Measurements from ENCODE around the gene FAM168B. TPM values are rescaled to one million over a fixed set of nuclear protein-coding genes. Genes with fewer than 3 reads are reported as not detected.
A peak's percentile ranks its signal among the peaks of the same experiment; 100 is the strongest.

Gene FAM168B
- total and polyA plus RNA-seq, 2 of the 13 experiments (the other 11 are each of a cell fraction or from before 2014, with no cell fraction given) = 64.5 to 113 TPM

- Histone ChIP-seq H3K27me3 (ENCODE audit: control insufficient read depth in 1 of 2, insufficient read depth in 2 of 2, low read length in 2 of 2) (no peaks in the 10 kb centered on the region), H4K20me1 (ENCODE audit: insufficient read depth, low read length) (peaks cover 20% of the 10 kb centered on the region; the same call in 1 of the 2 replicates), H3K79me2 (ENCODE audit: insufficient read depth, low read length) (peaks cover 36% of the 10 kb centered on the region), H3K4me1 (ENCODE audit: insufficient read depth, low read length) (peaks cover 13% of the 10 kb centered on the region), H3K36me3 (replicated peaks in 1 of 2; ENCODE audit: control insufficient read depth in 1 of 2, insufficient read depth in 2 of 2, low read length in 2 of 2) (peaks cover 30 to 71% of the 10 kb centered on the region in 2 experiments), H3K9ac (ENCODE audit: insufficient read depth, low read depth, low read length) (no peak overlapping the region), H3K4me2 (ENCODE audit: low read depth, low read length) (no peak overlapping the region), H3K4me3 (replicated peaks in 1 of 3; ENCODE audit: insufficient read depth in 1 of 3, low read depth in 2 of 3, low read length in 3 of 3) (no peak overlapping the region), H3K9me3 (ENCODE audit: low read length) (no peaks in the 10 kb centered on the region), H3K27ac (ENCODE audit: extremely low read length, insufficient read depth, low read length) (no peak overlapping the region), H2AFZ (ENCODE audit: low read length) (no peak overlapping the region)
- ChIA-PET CTCF (ENCODE audit: low intra/inter-chr PET ratio, low total read pairs) (no interaction called here), POLR2A (no interaction called here)
- 96% methylated on average over 7 of the region's 7 CpGs for WGBS (ENCODE audit: low lambda C conversion rate)
- no peak; the same call in 2 of the 3 replicates for ATAC-seq
- FAIRE-seq = no peak
- DNase-seq (ENCODE audit: low spot score) = peak; percentile 16
- BruUV-seq (replicated peaks) = no TSS peak
- intact Hi-C loops (cut with micrococcal nuclease; ENCODE audit: unreplicated experiment) (no loop called here), in situ Hi-C loops (cut with HindIII; ENCODE audit: extremely low pct_ligation_motif_present, low pct_unique_long_range_greater_than_20kb) (no loop called here)
- no peak for TF ChIP-seq ZNF256 (CRISPR knock-in tag; conservative IDR thresholded peaks at IDR 0.05)
- no peak for TF ChIP-seq GATAD2A (CRISPR knock-in tag; IDR thresholded peaks at IDR 0.05)
- no peak for TF ChIP-seq ZNF839 (CRISPR knock-in tag; IDR thresholded peaks at IDR 0.05; ENCODE audit: borderline replicate concordance)
- TF ChIP-seq LCORL (IDR thresholded peaks at IDR 0.05) = peak; percentile 44; the same call in 1 of the 2 replicates
- TF ChIP-seq LCORL (CRISPR knock-in tag; IDR thresholded peaks at IDR 0.05) = no peak
- peak; percentile 75 for TF ChIP-seq ZNF770 (CRISPR knock-in tag; IDR thresholded peaks at IDR 0.05)
- no peak for TF ChIP-seq TBP (CRISPR knock-in tag; IDR thresholded peaks at IDR 0.05)
- TF ChIP-seq ZSCAN29 (CRISPR knock-in tag; conservative IDR thresholded peaks at IDR 0.05) = no peak
- no peak for TF ChIP-seq ZNF260 (CRISPR knock-in tag; IDR thresholded peaks at IDR 0.05; ENCODE audit: borderline replicate concordance, low read depth)
- TF ChIP-seq ATF6 (CRISPR knock-in tag; conservative IDR thresholded peaks at IDR 0.05) = no peak
- TF ChIP-seq ZMYM2 (CRISPR knock-in tag; IDR thresholded peaks at IDR 0.05) = no peak
- no peak for TF ChIP-seq SNAPC5 (CRISPR knock-in tag; IDR thresholded peaks at IDR 0.05; ENCODE audit: borderline replicate concordance)
- no peak for TF ChIP-seq GTF2F1 (IDR thresholded peaks at IDR 0.05; ENCODE audit: low read length)
- no peak for TF ChIP-seq ZBTB38 (CRISPR knock-in tag; IDR thresholded peaks at IDR 0.05)
Observed at GRCh38 chr2:131125195-131125757, 32.0 kb upstream of the FAM168B start.

Data from HepG2 (cell line).